Epithelial cell of esophagus (primary cell): ENCODE results near the gene AGAP3.

Source experiments
- DNase-seq: peaks from one replicate; pipeline ENCODE4 v3.0.0; 2010; ENCODE audit warnings: low read depth
- H3K4me3 ChIP-seq: 2 replicates; pipeline ENCODE4 v1.5.1; 2011; ENCODE audit warnings: mild to moderate bottlenecking, low read length, control low read depth
- TF ChIP-seq, protein P1 (sequence below): IDR thresholded peaks from 2 replicates; pipeline ENCODE4 v1.5.1; 2011; ENCODE audit warnings: low read depth, mild to moderate bottlenecking, low read length, control low read depth, inconsistent platforms; ENCODE audit not compliant: insufficient read depth; ENCODE audit errors: missing control alignments

AGAP3 gene

DNA sequence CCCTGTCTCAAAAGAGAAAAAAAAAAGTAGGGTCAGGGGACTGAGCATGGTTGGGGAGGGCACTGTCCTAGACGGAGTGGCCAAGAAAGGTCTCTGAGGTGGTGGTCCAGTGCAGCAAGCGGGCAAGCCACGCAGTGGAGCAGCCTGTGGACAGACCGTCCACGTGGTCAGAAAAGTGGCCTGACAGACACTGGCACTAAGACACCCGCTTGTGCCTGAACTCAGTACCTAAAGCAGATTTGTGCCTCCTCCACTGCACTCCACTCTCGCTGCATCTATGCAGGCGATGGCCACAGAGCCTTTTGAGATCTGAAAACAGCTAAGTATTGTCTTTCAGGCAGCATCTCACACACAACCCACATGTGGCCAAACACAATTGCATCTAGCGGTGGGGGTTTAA is 92.0 kb downstream of the AGAP3 start:
- TF ChIP-seq, protein P1, sequence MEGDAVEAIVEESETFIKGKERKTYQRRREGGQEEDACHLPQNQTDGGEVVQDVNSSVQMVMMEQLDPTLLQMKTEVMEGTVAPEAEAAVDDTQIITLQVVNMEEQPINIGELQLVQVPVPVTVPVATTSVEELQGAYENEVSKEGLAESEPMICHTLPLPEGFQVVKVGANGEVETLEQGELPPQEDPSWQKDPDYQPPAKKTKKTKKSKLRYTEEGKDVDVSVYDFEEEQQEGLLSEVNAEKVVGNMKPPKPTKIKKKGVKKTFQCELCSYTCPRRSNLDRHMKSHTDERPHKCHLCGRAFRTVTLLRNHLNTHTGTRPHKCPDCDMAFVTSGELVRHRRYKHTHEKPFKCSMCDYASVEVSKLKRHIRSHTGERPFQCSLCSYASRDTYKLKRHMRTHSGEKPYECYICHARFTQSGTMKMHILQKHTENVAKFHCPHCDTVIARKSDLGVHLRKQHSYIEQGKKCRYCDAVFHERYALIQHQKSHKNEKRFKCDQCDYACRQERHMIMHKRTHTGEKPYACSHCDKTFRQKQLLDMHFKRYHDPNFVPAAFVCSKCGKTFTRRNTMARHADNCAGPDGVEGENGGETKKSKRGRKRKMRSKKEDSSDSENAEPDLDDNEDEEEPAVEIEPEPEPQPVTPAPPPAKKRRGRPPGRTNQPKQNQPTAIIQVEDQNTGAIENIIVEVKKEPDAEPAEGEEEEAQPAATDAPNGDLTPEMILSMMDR, result no peak
- no peak for DNase-seq
- no peak overlapping the region for H3K4me3 ChIP-seq

DNA sequence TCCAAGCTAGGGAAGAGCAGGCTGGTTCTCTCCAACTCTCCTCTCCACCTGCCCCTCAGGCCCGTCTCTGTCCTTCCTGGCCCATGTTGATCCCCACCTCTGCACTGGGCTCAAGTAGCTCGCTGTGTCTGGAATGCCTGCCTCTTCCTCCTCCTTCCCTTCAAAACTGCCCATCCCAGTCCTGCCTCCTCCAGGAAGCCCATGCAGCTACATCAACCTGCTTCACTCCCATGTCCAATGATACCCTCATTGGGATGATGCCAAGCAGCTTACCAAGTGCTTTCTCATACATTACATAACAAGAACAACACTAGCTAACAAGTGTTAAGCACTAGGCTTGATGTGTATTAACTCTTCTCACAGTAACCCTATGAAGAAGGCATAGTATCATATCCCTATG is 92.6 kb downstream of the AGAP3 start:
- no peak for DNase-seq
- no peak overlapping the region for H3K4me3 ChIP-seq
- TF ChIP-seq, protein P1, result no peak

DNA sequence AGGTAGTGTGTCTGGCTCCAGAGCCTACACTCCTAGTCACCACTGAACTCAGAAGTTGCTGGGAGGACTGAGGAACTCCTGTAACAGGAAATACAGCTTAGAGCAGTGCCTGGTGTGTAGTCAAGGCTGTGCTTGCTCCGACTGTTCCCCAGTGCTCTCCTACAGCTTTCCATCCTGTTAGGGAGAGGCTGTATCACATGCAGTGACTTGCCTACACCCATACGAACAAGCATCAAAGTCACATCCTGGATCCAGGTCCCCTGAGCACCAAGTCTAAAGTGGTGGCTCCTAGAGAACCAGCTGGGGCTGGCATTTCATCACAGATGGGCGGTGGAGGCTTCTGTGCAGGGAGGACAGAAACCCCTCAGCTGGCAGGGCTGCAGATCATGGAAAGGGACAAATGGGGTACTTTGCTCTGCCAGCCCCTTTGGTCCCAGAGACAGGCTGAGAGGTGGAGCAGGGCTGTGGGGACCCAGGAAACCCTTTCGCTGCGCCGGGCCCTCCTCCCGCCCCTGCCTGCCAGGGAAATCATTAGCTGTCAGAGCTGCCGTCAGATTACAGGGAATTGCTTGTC is 93.1 kb downstream of the AGAP3 start:
- peak; percentile 24 for DNase-seq
- H3K4me3 ChIP-seq, result no peak overlapping the region
- TF ChIP-seq, protein P1, result no peak

DNA sequence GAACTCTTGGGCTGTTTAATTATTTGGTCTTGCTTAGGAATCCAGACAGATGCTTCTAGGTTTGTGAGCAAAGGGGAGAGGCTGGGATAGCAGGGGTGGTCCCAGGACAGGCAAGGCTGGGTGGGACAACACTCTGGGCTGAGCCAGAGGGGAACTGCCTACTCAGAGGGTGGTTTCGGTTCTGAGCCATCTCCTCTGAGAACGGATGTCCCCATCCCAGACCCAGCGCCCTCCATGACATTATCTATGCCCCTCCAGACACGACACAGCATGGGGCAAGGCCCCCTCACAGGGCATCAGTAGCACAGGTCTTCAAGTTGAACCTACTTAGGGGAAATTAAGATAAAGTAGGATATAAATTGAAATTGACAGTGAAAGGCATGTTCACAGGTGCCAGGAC is 93.7 kb downstream of the AGAP3 start:
- no peak overlapping the region for H3K4me3 ChIP-seq
- no peak for DNase-seq

DNA sequence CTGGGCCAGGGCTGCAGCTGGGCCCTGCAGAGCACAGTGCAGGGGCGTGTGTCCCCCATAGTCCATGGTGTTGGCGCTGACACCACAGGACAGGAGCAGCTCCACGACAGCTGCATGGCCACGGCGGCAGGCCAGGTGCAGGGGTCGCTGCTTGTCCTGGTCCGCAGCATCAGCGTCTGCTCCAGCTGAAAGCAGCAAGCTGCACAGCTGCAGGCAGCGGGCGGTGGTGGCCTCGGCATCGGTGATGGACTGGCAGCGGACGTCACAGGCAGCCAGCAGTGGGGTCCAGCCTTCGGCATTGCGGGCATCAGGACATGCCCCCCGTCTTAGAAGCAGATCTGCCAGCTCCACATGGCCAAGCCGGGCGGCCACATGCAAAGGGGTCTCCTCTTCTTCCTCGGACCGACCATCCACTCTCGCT is 94.7 kb downstream of the AGAP3 start:
- TF ChIP-seq, protein P1, result no peak
- no peak for DNase-seq
- H3K4me3 ChIP-seq, result no peak overlapping the region

More for the DNA sequence above, 93.7 kb downstream of the AGAP3 start:
- TF ChIP-seq, protein P1, result no peak

DNA sequence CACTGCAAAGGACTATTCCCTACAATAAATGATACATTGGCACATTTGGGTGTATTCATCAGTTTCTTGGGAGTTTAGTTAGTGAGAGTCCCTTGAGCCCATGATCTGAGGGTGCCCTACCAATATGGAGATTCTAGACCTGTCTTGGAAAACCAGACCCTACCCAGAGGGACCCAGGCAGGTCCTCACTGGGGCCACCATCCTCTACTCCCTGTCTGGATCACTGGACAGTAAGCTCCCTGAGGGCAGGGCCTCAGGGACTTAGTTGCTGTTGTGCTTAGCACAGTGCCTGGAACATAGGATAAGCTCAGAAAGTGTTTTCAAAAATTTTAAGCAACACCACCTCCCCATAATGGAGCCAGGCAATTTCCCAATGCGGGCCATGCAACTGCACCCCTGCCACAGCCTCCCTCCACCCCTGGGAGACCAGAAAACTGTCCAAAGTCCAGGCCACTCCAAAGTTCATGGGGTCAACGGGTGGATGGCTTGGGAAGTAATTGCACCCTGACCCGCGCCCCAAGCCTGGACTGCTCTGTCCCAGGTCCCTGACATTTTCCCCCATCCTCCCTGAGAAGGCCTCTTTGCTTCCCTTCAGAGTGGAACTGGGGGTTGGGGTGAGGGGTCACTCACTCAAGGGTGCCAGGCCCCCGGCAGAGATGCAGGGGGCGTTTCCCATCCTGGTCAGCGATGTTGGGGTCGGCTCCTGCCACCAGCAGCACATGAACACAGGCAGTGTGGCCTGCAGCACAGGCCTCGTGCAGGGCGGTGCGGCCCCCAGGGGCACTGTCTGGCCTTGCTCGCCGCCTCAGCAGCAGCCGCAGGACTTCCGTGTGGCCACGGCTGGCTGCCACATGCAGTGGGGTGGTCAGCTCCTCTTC is 99.7 kb downstream of the AGAP3 start:
- TF ChIP-seq, protein P1, result no peak
- H3K4me3 ChIP-seq, result no peak overlapping the region
- DNase-seq, result no peak
